GM19467 (cell line): ENCODE results near the gene MAN1B1.
"Not testable (repeated sequence)": the region's sequence is repeated elsewhere in the genome, so short reads cannot be mapped to it uniquely, and the experiment has no call there.

Experiments
- ATAC-seq: cut with Tn5 transposase; IDR thresholded peaks from one replicate; pipeline ENCODE4 v1.9.1; 2021; ENCODE audit warnings: mild to moderate bottlenecking, moderate library complexity; ENCODE audit not compliant: unreplicated experiment

MAN1B1 gene

GRCh38 chr9:137109250-137110146 is 22.7 kb downstream of the MAN1B1 start:
- no peak for ATAC-seq

GRCh38 chr9:137110147-137110910 is 23.5 kb downstream of the MAN1B1 start:
- no peak for ATAC-seq

- ATAC-seq = no peak
Observed at GRCh38 chr9:137110911-137111787, 24.4 kb downstream of the MAN1B1 start.

- no peak for ATAC-seq
Observed at GRCh38 chr9:137111788-137112563, 25.2 kb downstream of the MAN1B1 start.

- ATAC-seq = no peak
Observed at GRCh38 chr9:137112564-137113384, 26.0 kb downstream of the MAN1B1 start.

GRCh38 chr9:137113385-137114159 is 26.8 kb downstream of the MAN1B1 start:
- no peak for ATAC-seq

- ATAC-seq = peak; percentile 5
Observed at GRCh38 chr9:137114220-137114612, 27.4 kb downstream of the MAN1B1 start.

GRCh38 chr9:137114613-137115393 is 28.0 kb downstream of the MAN1B1 start, which contains the start of gene DPP7:
TSS of gene DPP7 (minus strand) at chr9:137114733. CDS start at chr9:137114713, 20 bp downstream.
- ATAC-seq = peak; percentile 69

GRCh38 chr9:137115394-137116026 is 28.7 kb downstream of the MAN1B1 start:
- no peak for ATAC-seq

GRCh38 chr9:137116027-137116507 is 29.3 kb downstream of the MAN1B1 start:
- ATAC-seq = no peak

- no peak for ATAC-seq
Observed at GRCh38 chr9:137116728-137117127, 29.9 kb downstream of the MAN1B1 start.

GRCh38 chr9:137117269-137117731 is 30.5 kb downstream of the MAN1B1 start:
- ATAC-seq = no peak

GRCh38 chr9:137118092-137118603 is 31.4 kb downstream of the MAN1B1 start:
- not testable (repeated sequence) for ATAC-seq

GRCh38 chr9:137121927-137122795 is 35.4 kb downstream of the MAN1B1 start:
- ATAC-seq = not testable (repeated sequence)

- ATAC-seq = not testable (repeated sequence)
Observed at GRCh38 chr9:137122796-137123467, 36.1 kb downstream of the MAN1B1 start.
